ENCODE results near the gene CYSLTR2. TPM values are rescaled to one million over a fixed set of nuclear protein-coding genes. Genes with fewer than 3 reads are reported as not detected.

Gene CYSLTR2
- total and polyA plus RNA-seq, 2 of the 8 experiments (the other 6 are each of a cell fraction or from before 2014, with no cell fraction given), result not detected

- Histone ChIP-seq H2BK5ac (ENCODE audit: low read depth, low read length) (no peak overlapping the region), H2AFZ (ENCODE audit: low read length) (no peak overlapping the region), H3K27me3 (replicated peaks in 1 of 4; ENCODE audit: control insufficient read depth in 3 of 4, extremely low read depth in 1 of 4, insufficient read depth in 3 of 4, low read length in 3 of 4) (no peaks in the 10 kb centered on the region), H3K4ac (replicated peaks; ENCODE audit: insufficient read length, low read depth, low read length) (no peak overlapping the region), H4K20me1 (replicated peaks in 1 of 2; ENCODE audit: control insufficient read depth in 1 of 2, insufficient read depth in 2 of 2, low read length in 2 of 2) (no peaks in the 10 kb centered on the region), H4K91ac (replicated peaks; ENCODE audit: insufficient read length, low read length) (no peak overlapping the region), H3K23me2 (ENCODE audit: low read depth, low read length) (no peaks in the 10 kb centered on the region), H3K36me3 (ENCODE audit: control insufficient read depth in 2 of 4, insufficient read depth in 4 of 4, low read length in 3 of 4) (no peaks in the 10 kb centered on the region), H2AK5ac (ENCODE audit: low read depth, low read length) (no peak overlapping the region), H3K79me2 (ENCODE audit: control insufficient read depth in 1 of 2, insufficient read depth in 2 of 2, low read length in 2 of 2) (no peaks in the 10 kb centered on the region), H2BK15ac (ENCODE audit: low read length) (no peak overlapping the region), H3K9me3 (ENCODE audit: insufficient read depth in 2 of 2, low read depth in 1 of 2, low read length in 1 of 2) (no peaks in the 10 kb centered on the region; a peak in 1 of 4 replicates), H3K23ac (ENCODE audit: insufficient read length) (no peak overlapping the region), H3K79me1 (ENCODE audit: low read depth, low read length) (no peaks in the 10 kb centered on the region), H4K8ac (ENCODE audit: extremely low read depth, insufficient read depth, low read length) (no peak overlapping the region), H3K4me2 (ENCODE audit: insufficient read depth in 1 of 2, low read depth in 2 of 2, low read length in 2 of 2) (no peak overlapping the region), H4K5ac (ENCODE audit: insufficient read length, low read depth, low read length) (no peak overlapping the region), H3K4me3 (ENCODE audit: extremely low read depth in 1 of 4, insufficient read depth in 2 of 4, low read depth in 3 of 4, low read length in 4 of 4) (no peak overlapping the region), H2BK12ac (ENCODE audit: low read depth, low read length) (no peak overlapping the region), H3K14ac (ENCODE audit: insufficient read length) (no peak overlapping the region), H3K4me1 (replicated peaks in 1 of 4; ENCODE audit: control insufficient read depth in 3 of 4, insufficient read depth in 4 of 4, low read length in 3 of 4) (peaks cover 0 to 2% (median 0%) of the 10 kb centered on the region in 4 experiments; a peak in 1 of 7 replicates), H3K56ac (replicated peaks; ENCODE audit: insufficient read length, low read depth, low read length) (no peak overlapping the region), H2BK120ac (replicated peaks; ENCODE audit: low read depth, low read length) (no peak overlapping the region), H3K27ac (ENCODE audit: low read depth, low read length) (no peak overlapping the region), H3K9ac (replicated peaks in 1 of 4; ENCODE audit: extremely low read depth in 1 of 4, low read depth in 3 of 4, low read length in 3 of 4) (no peak overlapping the region), H2BK20ac (ENCODE audit: low read length) (no peak overlapping the region), H3K18ac (ENCODE audit: extremely low read depth, low read length) (no peak overlapping the region)
- 74% methylated on average over 4 of the region's 4 CpGs; no CpG with 5 or more reads in 1 of the 2 experiments for WGBS, 2 experiments (ENCODE audit: extremely low coverage in 1 of 2, insufficient coverage in 1 of 2, insufficient read length in 1 of 2, insufficient replicate concordance in 2 of 2, low coverage in 1 of 2, low lambda C conversion rate in 2 of 2, missing lambda C conversion rate in 1 of 2)
- ChIA-PET CTCF (ENCODE audit: partially characterized antibody) (no interaction called here), POLR2A (ENCODE audit: partially characterized antibody) (no interaction called here)
- FAIRE-seq (no peak), DNase-seq (ENCODE audit: low read depth in 1 of 2, low spot score in 2 of 2) (no peak)
- TF ChIP-seq SIRT6 (IDR thresholded peaks at IDR 0.05; ENCODE audit: low read length) (no peak), BRCA1 (IDR thresholded peaks at IDR 0.05; ENCODE audit: low read depth, low read length) (no peak), TAF1 (IDR thresholded peaks at IDR 0.05; ENCODE audit: low read depth, low read length) (no peak), JUND (IDR thresholded peaks at IDR 0.05; ENCODE audit: low read length) (no peak), CHD2 (IDR thresholded peaks at IDR 0.05; ENCODE audit: low read length) (no peak), BACH1 (IDR thresholded peaks at IDR 0.05; ENCODE audit: low read length) (no peak), SIX5 (IDR thresholded peaks at IDR 0.05; ENCODE audit: low read depth, low read length) (no peak), NRF1 (IDR thresholded peaks at IDR 0.05; ENCODE audit: low read depth, low read length) (no peak), MAX (IDR thresholded peaks at IDR 0.05) (no peak), SRF (IDR thresholded peaks at IDR 0.05; ENCODE audit: low read depth, low read length) (no peak), JUN (IDR thresholded peaks at IDR 0.05; ENCODE audit: low read depth, low read length) (no peak), ATF3 (IDR thresholded peaks at IDR 0.05; ENCODE audit: insufficient read depth, low read depth, low read length) (no peak), E2F6 (IDR thresholded peaks at IDR 0.05) (no peak)
These were observed 73.7 kb downstream of the CYSLTR2 start for GRCh38 chr13:48727241-48728011.
